A549 (cell line): ENCODE results near the gene CCDC188. TPM values are rescaled to one million over a fixed set of nuclear protein-coding genes. Genes with fewer than 3 reads are reported as not detected.

ENCODE experiments used
- ATAC-seq, 2 experiments: fragments of 200-7000 bp in 1 of 2; fragments of >200 bp in 1 of 2; cut with Nextera tagmentation in 1 of 2; cut with Tn5 transposase in 1 of 2; 3 replicates each; pipeline versions ENCODE4 v1.8.0 to v1.9.1; 2018 to 2020; ENCODE audit warnings: mild to moderate bottlenecking in 1 of 2, moderate library complexity in 1 of 2
- CTCF ChIA-PET: fragments of 300-600 bp; sonication (Branson Sonifier 250); formaldehyde crosslinking; extraction: SDS; loops from one replicate; lab custom pipeline; 2021; ENCODE audit warnings: antibody characterized with exemption, inconsistent platforms; lab: Yijun Ruan, JAX
- POLR2A ChIA-PET: fragments of 350-600 bp; formaldehyde crosslinking; extraction: SDS; loops from one replicate; lab custom pipeline; 2021; ENCODE audit warnings: antibody characterized with exemption, inconsistent platforms; lab: Yijun Ruan, JAX
- DNase-seq, 2 experiments: peaks; one replicate each; pipeline versions ENCODE4 v3.0.0 to v3.0.0-alpha.2; 2011 to 2016; ENCODE audit warnings: low read depth in 1 of 2, low spot score in 1 of 2
- FAIRE-seq: peaks from 2 replicates; lab custom pipeline; 2011; peaks lifted over from hg19 to GRCh38; lab: Jason Lieb, UNC
- H3K27ac ChIP-seq, 2 experiments: fragments of >200 bp; sonication (Bioruptor Twin); formaldehyde crosslinking; 3 replicates each; pipeline ENCODE4 v1.5.1; 2016 to 2017
- H3K4me1 ChIP-seq: fragments of >200 bp; sonication (Bioruptor Twin); formaldehyde crosslinking; 3 replicates; pipeline ENCODE4 v1.6.1; 2016
- H3K4me2 ChIP-seq: fragments of >200 bp; sonication (Bioruptor Twin); formaldehyde crosslinking; 3 replicates; pipeline ENCODE4 v1.6.1; 2016
- H3K4me3 ChIP-seq: fragments of >200 bp; sonication (Bioruptor Twin); formaldehyde crosslinking; 3 replicates; pipeline ENCODE4 v1.5.1; 2016
- H3K9me3 ChIP-seq: fragments of >200 bp; sonication (Bioruptor Twin); formaldehyde crosslinking; 3 replicates; pipeline ENCODE4 v1.6.1; 2016
- CBX8 ChIP-seq: fragments of 200-600 bp; sonication (generic); IDR thresholded peaks from 2 replicates; pipeline ENCODE4 v1.6.1; 2016
- EP300 ChIP-seq, 2 experiments: fragments of >200 bp; sonication (Bioruptor Twin); formaldehyde crosslinking; IDR thresholded peaks; 2 replicates in 1 of 2; 3 replicates in 1 of 2; pipeline ENCODE4 v1.6.1; 2016 to 2017
- FOSB ChIP-seq: fragments of 250-450 bp; sonication (Bioruptor Pico); IDR thresholded peaks from 2 replicates; pipeline ENCODE4 v1.5.0; 2020; ENCODE audit warnings: mild to moderate bottlenecking, moderate library complexity
- FOSL2 ChIP-seq, 2 experiments: fragments of 450-650 bp in 1 of 2; fragments of >200 bp in 1 of 2; sonication (Bioruptor Twin) in 1 of 2; formaldehyde crosslinking; IDR thresholded peaks; 2 replicates each; pipeline versions ENCODE4 v1.5.0 to v1.6.1; 2016 to 2020; ENCODE audit warnings: mild to moderate bottlenecking in 1 of 2, moderate library complexity in 1 of 2
- FOXS1 ChIP-seq: fragments of 250-450 bp; sonication (Bioruptor Pico); IDR thresholded peaks from 2 replicates; pipeline ENCODE4 v1.5.0; 2020; ENCODE audit warnings: mild to moderate bottlenecking, moderate library complexity
- GATA3 ChIP-seq: IDR thresholded peaks from 2 replicates; pipeline ENCODE4 v1.6.1; 2012; ENCODE audit warnings: borderline replicate concordance
- HEYL ChIP-seq: fragments of 250-450 bp; sonication (Bioruptor Pico); IDR thresholded peaks from 2 replicates; pipeline ENCODE4 v1.8.0; 2021; ENCODE audit warnings: mild to moderate bottlenecking, moderate library complexity
- JUN ChIP-seq, 2 experiments: fragments of >200 bp; sonication (Bioruptor Twin); formaldehyde crosslinking; IDR thresholded peaks; 2 replicates in 1 of 2; 3 replicates in 1 of 2; pipeline ENCODE4 v1.6.1; 2016 to 2017
- MAFK ChIP-seq: fragments of 450-650 bp; IDR thresholded peaks from 2 replicates; pipeline ENCODE4 v1.6.1; 2014; ENCODE audit not compliant: partially characterized antibody
- POLR2AphosphoS2 ChIP-seq: conservative IDR thresholded peaks from 2 replicates; pipeline ENCODE4 v1.6.1; 2012; ENCODE audit warnings: low read length, improper control_type of control experiment, inconsistent platforms
- RAD21 ChIP-seq, 2 experiments: fragments of >200 bp in 1 of 2; sonication (Bioruptor Twin) in 1 of 2; formaldehyde crosslinking in 1 of 2; IDR thresholded peaks in 1 of 2; conservative IDR thresholded peaks in 1 of 2; 2 replicates in 1 of 2; 3 replicates in 1 of 2; pipeline ENCODE4 v1.6.1; 2012 to 2018; ENCODE audit warnings: inconsistent platforms in 1 of 2
- RARB ChIP-seq: fragments of 250-450 bp; sonication (Bioruptor Pico); IDR thresholded peaks from 2 replicates; pipeline ENCODE4 v1.8.0; 2021; ENCODE audit warnings: mild to moderate bottlenecking, moderate library complexity
- SMC3 ChIP-seq: fragments of >200 bp; sonication (Bioruptor Twin); formaldehyde crosslinking; IDR thresholded peaks from 3 replicates; pipeline ENCODE4 v1.6.1; 2018; ENCODE audit warnings: inconsistent platforms
- TFCP2L1 ChIP-seq: fragments of 250-450 bp; sonication (Bioruptor Pico); IDR thresholded peaks from 2 replicates; pipeline ENCODE4 v1.5.0; 2021; ENCODE audit warnings: mild to moderate bottlenecking
- TP53 ChIP-seq: fragments of 250-450 bp; sonication (Bioruptor Pico); IDR thresholded peaks from 2 replicates; pipeline ENCODE4 v1.5.0; 2021; ENCODE audit warnings: mild to moderate bottlenecking, moderate library complexity
- ZNF302 ChIP-seq: fragments of 250-450 bp; sonication (Bioruptor Pico); IDR thresholded peaks from 2 replicates; pipeline ENCODE4 v1.9.0; 2021; ENCODE audit warnings: inconsistent platforms, mild to moderate bottlenecking, moderate library complexity
- ZSCAN20 ChIP-seq: fragments of 250-450 bp; sonication (Bioruptor Pico); IDR thresholded peaks from 2 replicates; pipeline ENCODE4 v1.8.0; 2022; ENCODE audit warnings: mild to moderate bottlenecking, moderate library complexity
- WGBS: methylation state at CpG from one replicate; pipeline ENCODE4 v1.1.6; 2017; ENCODE audit errors: missing lambda C conversion rate; 5-methylcytosine and 5-hydroxymethylcytosine counted together
- polyA plus RNA-seq, 4 experiments: library from polyadenylated mRNA; depleted of rRNA in 3 of 4; stranded (reverse); fragments of >200 nt; fragmentation: RNase III in 1 of 4; extraction: RNeasy Plus Mini Kit Qiagen cat#74134 plus additional on column Dnase treatment in 1 of 4; gene quantifications; 2 replicates in 3 of 4; 3 replicates in 1 of 4; pipeline ENCODE4 v1.2.3, GENCODE V29; 2011 to 2017
- TF ChIP-seq, protein P1 (sequence below): IDR thresholded peaks from 2 replicates; pipeline ENCODE4 v1.6.1; 2012; ENCODE audit warnings: low read depth, borderline replicate concordance
- TF ChIP-seq, protein P2 (sequence below): fragments of 450-650 bp; IDR thresholded peaks from 2 replicates; pipeline ENCODE4 v1.6.1; 2014; ENCODE audit warnings: antibody characterized with exemption
- TF ChIP-seq, protein P3 (sequence below): fragments of 150-350 bp; IDR thresholded peaks from 2 replicates; pipeline ENCODE4 v1.6.1; 2014; ENCODE audit warnings: low read depth, mild to moderate bottlenecking, low read length

Gene CCDC188
- polyA plus RNA-seq, 2 of the 4 experiments (the other 2 are of a cell fraction) = not detected

DNA sequence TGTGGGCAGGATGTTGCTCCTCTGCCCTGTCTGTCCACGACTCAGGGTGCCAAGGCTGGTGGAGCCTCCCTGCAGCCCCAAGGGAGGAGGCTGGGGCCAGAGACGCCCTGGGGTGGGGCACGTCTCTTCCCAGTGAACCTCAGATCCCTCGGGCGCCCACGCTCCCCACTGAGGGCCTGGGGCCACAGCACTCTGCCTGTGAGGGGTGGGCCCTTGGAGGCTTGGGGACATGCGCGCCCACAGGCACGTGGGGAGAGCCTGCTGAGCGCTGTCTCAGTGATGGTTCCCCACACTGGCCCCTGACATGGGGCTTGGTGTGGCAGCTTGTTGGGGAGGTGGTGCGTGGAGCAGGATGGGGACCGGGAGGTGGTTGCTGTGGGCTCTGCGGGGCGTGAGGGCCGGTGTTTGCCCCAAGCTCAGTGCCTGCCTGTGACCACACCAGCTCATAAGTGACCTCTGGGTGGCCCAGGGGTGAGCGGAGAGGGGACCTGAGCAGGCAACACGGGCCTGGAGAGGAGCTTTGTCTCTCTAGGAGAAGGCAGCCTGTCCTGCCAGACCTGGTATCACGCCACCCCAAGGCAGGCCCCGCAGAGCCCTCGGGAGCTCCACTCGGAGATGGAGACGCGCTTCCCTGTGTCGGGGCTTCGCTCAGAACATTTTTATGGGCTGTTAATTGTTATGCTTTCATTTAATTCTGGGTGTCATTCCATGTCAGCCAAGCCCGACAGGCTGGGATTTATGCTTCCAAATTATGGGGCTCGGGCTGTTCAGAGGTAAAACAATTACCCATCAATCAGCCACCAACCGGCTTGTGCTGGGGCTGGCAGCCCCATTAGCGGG, 27.4 kb upstream of the CCDC188 start:
- WGBS = 70% methylated on average over 19 of the region's 29 CpGs
- ATAC-seq = no peak
- Histone ChIP-seq H3K4me1 (no peaks in the 10 kb centered on the region), H3K4me3 (no peak overlapping the region), H3K9me3 (no peaks in the 10 kb centered on the region), H3K4me2 (no peak overlapping the region), H3K27ac (no peak overlapping the region)
- FAIRE-seq = no peak
- TF ChIP-seq ZNF302 (CRISPR knock-in tag) (no peak), MAFK (no peak), RAD21 (conservative IDR thresholded peaks at IDR 0.05 in 1 of 2, IDR thresholded peaks at IDR 0.05 in 1 of 2) (no peak), FOSB (CRISPR knock-in tag) (no peak)
- DNase-seq = no peak
- CTCF ChIA-PET = interaction anchor here (1.0 kb wide), 1 partner anchor 21 kb away, joined by 5 read pairs; no protein-coding TSS in a partner anchor
- POLR2A ChIA-PET = no interaction called here

DNA sequence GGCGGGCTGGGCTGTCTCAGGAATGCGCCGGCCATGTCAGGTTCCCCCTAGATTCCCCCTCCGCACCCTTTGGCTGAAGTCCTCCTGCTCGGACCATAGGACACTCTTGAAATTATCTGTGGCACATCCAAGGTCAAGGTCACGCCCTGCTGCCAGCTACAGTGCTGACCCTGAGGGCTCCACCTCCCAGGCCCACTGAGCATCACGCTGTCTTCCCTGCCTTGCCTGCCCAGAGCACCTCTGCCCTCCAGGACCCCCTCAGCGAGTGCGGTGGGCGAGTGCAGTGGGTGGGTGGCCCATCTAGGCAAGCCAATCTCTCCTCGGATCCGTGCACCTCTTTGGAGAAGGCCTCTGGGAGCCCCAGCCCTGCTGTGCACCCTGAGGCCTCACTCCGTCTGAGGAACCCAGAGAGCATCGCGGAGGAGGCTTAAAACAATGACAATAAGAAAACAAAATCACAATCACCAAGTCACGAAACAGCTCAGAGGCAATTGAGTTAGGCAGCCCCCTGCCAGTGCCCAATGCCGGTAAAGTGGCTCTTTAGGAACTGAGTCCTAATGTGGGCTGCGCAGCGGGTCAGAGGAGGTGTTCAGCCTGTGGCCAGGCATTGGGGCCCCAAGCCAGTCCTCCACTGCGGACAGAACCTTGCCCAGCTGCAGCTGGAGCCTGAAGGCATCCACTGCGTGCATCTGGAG, 26.5 kb upstream of the CCDC188 start:
- H3K4me1 ChIP-seq = no peaks in the 10 kb centered on the region
- POLR2A ChIA-PET = no interaction called here
- H3K4me3 ChIP-seq = no peak overlapping the region
- WGBS = 69% methylated on average over 8 of the region's 21 CpGs
- FAIRE-seq (no peak), ATAC-seq (no peak)
- H3K27ac ChIP-seq = no peak overlapping the region
- H3K9me3 ChIP-seq = no peaks in the 10 kb centered on the region
- H3K4me2 ChIP-seq = no peak overlapping the region
- no peak for TF ChIP-seq RARB (CRISPR knock-in tag)
- no peak for TF ChIP-seq GATA3
- TF ChIP-seq SMC3 = no peak
- no peak for TF ChIP-seq FOXS1
- no peak for TF ChIP-seq RAD21 (conservative IDR thresholded peaks at IDR 0.05 in 1 of 2, IDR thresholded peaks at IDR 0.05 in 1 of 2)
- TF ChIP-seq, all 56 proteins: peak for 0
- no peak for DNase-seq
- CTCF ChIA-PET = interaction anchor here (1.1 to 1.4 kb wide), 2 partner anchors 106 to 108 kb away, joined by 3 to 5 read pairs; no protein-coding TSS in a partner anchor

DNA sequence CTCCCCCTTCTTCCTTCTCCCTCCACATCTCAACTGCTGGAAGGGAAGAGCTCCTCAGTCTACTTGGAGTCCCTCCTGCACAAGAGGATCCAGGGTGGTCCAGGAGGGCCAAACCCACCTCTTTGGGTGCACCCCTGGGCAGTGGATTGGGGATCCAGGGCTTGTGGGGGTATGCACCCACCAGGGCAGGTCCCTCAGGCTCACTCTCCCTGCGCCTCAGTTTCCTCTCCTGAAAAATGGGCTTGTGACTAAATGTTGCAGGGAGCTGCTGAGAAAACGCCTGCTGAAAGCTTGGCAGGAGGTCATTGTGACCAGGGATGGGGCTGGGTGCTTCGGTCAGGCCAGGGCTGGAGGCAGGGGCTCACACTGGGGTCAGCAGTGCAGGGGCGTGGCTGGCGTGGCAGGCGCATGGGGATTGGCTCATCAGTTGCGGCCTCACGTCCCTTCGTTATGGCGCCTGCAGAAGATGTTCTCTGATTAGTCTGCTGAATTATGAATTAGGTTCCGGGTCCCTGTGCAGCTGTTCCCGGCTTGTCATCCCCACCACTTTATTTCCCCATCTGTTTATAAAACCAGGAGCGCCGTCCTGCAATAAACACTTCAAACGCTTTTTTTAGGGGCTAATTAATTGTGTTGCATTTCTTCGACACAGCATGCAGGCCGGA, 25.7 kb upstream of the CCDC188 start:
- ATAC-seq (no peak), DNase-seq (no peak), FAIRE-seq (no peak)
- ChIA-PET POLR2A (no interaction called here), CTCF (interaction anchor here (0.6 to 1.4 kb wide), 3 partner anchors 92 to 109 kb away, joined by 3 to 5 read pairs (median 3); no protein-coding TSS in a partner anchor)
- TF ChIP-seq, protein P1, sequence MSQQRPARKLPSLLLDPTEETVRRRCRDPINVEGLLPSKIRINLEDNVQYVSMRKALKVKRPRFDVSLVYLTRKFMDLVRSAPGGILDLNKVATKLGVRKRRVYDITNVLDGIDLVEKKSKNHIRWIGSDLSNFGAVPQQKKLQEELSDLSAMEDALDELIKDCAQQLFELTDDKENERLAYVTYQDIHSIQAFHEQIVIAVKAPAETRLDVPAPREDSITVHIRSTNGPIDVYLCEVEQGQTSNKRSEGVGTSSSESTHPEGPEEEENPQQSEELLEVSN = no peak
- TF ChIP-seq TP53 (CRISPR knock-in tag) (no peak), JUN (IDR thresholded peaks at IDR 0.05) (no peak), SMC3 (no peak), ZSCAN20 (CRISPR knock-in tag) (no peak), POLR2AphosphoS2 (no peak), EP300 (IDR thresholded peaks at IDR 0.05) (no peak), CBX8 (no peak), FOSL2 (IDR thresholded peaks at IDR 0.05) (no peak), FOSL2 (CRISPR knock-in tag; IDR thresholded peaks at IDR 0.05) (no peak), TFCP2L1 (CRISPR knock-in tag) (no peak), HEYL (CRISPR knock-in tag) (no peak)
- TF ChIP-seq, protein P2, sequence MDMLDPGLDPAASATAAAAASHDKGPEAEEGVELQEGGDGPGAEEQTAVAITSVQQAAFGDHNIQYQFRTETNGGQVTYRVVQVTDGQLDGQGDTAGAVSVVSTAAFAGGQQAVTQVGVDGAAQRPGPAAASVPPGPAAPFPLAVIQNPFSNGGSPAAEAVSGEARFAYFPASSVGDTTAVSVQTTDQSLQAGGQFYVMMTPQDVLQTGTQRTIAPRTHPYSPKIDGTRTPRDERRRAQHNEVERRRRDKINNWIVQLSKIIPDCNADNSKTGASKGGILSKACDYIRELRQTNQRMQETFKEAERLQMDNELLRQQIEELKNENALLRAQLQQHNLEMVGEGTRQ = no peak
- TF ChIP-seq, protein P3, sequence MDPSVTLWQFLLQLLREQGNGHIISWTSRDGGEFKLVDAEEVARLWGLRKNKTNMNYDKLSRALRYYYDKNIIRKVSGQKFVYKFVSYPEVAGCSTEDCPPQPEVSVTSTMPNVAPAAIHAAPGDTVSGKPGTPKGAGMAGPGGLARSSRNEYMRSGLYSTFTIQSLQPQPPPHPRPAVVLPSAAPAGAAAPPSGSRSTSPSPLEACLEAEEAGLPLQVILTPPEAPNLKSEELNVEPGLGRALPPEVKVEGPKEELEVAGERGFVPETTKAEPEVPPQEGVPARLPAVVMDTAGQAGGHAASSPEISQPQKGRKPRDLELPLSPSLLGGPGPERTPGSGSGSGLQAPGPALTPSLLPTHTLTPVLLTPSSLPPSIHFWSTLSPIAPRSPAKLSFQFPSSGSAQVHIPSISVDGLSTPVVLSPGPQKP = no peak
- WGBS = 77% methylated on average over 16 of the region's 17 CpGs
- no peaks in the 10 kb centered on the region for H3K9me3 ChIP-seq
- no peak overlapping the region for H3K4me2 ChIP-seq
- no peak overlapping the region for H3K27ac ChIP-seq
- no peak overlapping the region for H3K4me3 ChIP-seq
- H3K4me1 ChIP-seq = no peaks in the 10 kb centered on the region
